Measurements from ENCODE around the gene DIP2C. TPM values are rescaled to one million over a fixed set of nuclear protein-coding genes. Genes with fewer than 3 reads are reported as not detected.

The DIP2C gene
- total and polyA plus RNA-seq, 3 experiments from 2014 or later = 0.44 to 1.1 (median 0.55) TPM

DNA sequence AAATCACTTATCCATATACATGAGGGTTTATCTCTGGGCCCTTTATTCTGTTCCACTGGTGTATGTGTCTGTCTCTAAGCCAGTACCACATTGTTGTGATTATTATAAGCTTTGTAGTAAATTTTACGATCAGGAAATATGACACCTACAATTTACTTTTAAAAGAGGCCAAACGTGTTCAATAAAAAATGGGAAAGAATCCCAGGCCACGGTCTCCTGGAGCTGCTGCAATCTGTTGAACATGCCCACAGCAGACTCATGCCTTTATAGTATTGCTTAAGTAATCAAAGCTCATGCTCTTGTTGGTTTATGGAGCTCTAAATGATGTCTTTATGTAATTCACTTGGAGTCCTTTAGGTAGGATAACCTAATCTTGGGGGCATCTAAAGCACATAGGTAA lies 281.2 kb downstream of the DIP2C start:
- POLR2A ChIA-PET = no interaction called here

DNA sequence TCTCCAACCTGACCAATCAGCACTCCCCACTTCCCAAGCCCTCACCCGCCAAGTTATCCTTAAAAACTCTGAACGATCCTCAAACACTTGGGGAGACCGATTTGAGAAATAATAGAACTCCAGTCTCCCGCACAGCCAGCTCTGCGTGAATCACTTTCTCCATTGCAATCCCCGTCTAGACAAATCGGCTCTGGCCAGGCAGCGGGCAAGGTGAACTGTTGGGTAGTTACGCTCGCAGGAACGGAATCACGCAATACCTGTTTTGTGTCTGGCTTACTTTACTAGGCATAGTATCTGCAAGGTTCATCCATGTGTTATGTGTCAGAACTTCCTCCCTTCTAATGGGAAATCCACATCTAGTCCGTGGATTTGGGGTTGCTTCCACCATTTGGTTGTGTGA lies 282.5 kb downstream of the DIP2C start:
- Histone ChIP-seq H3K36me3 (ENCODE audit: insufficient read depth, low read length) (no peaks in the 10 kb centered on the region), H3K9me3 (ENCODE audit: low read length) (no peaks in the 10 kb centered on the region), H3K4me3 (ENCODE audit: low read length) (no peak overlapping the region), H3K27me3 (ENCODE audit: insufficient read depth, low read length, poor library complexity, severe bottlenecking) (no peaks in the 10 kb centered on the region), H3K4me1 (ENCODE audit: insufficient read depth, low read length) (no peaks in the 10 kb centered on the region), H3K27ac (ENCODE audit: low read depth, low read length) (no peak overlapping the region)
- Mint-ChIP-seq H3K27ac (no peak overlapping the region), H3K4me1 (peaks cover 0 to 2% (median 0%) of the 10 kb centered on the region in 3 donors), H3K27me3 (peaks cover 2 to 9% of the 10 kb centered on the region in 2 donors), H3K9me3 (no peaks in the 10 kb centered on the region), H3K4me3 (no peak overlapping the region), H3K36me3 (peaks cover 8 to 42% (median 20%) of the 10 kb centered on the region in 3 donors)
- ChIA-PET POLR2A (no interaction called here), CTCF (no interaction called here)
- no peak for DNase-seq

More for the DNA sequence above, 281.2 kb downstream of the DIP2C start:
- H3K27me3 ChIP-seq (ENCODE audit: insufficient read depth, low read length, poor library complexity, severe bottlenecking) = no peaks in the 10 kb centered on the region
- H3K27ac Mint-ChIP-seq = no peak overlapping the region
- no peak for DNase-seq
- CTCF ChIA-PET = no interaction called here
- peaks cover 10 to 49% (median 20%) of the 10 kb centered on the region in 3 donors for H3K36me3 Mint-ChIP-seq
- no peaks in the 10 kb centered on the region for H3K9me3 ChIP-seq (ENCODE audit: low read length)
- H3K27me3 Mint-ChIP-seq = peaks cover 2 to 9% of the 10 kb centered on the region in 2 donors
- no peak overlapping the region for H3K4me3 Mint-ChIP-seq
- H3K4me1 Mint-ChIP-seq = peaks cover 0 to 2% (median 0%) of the 10 kb centered on the region in 3 donors
- H3K4me3 ChIP-seq (ENCODE audit: low read length) = no peak overlapping the region
- no peak overlapping the region for H3K27ac ChIP-seq (ENCODE audit: low read depth, low read length)
- no peaks in the 10 kb centered on the region for H3K9me3 Mint-ChIP-seq
- no peaks in the 10 kb centered on the region for H3K36me3 ChIP-seq (ENCODE audit: insufficient read depth, low read length)
- no peaks in the 10 kb centered on the region for H3K4me1 ChIP-seq (ENCODE audit: insufficient read depth, low read length)

DNA sequence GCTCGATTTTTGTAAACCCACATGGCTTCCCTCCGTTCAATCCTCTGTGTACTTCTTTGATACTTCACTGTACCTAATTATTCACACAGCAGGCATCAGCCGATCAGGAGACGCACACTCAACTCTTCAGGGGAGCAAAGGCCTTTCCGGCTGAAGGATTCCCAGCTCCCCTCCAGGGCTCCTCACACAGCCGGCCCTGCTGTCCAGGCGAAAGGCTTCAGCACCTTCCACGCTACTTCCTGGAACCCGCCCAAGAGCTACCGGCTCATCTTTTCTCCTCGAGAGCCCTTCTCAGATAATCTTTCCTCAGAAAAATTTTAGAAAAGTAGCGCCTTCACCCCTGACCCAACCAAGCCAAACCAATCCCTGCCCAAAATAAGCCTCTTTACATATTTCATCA lies 283.8 kb downstream of the DIP2C start:
- Histone ChIP-seq H3K36me3 (ENCODE audit: insufficient read depth, low read length) (no peaks in the 10 kb centered on the region), H3K9me3 (ENCODE audit: low read length) (no peaks in the 10 kb centered on the region), H3K27ac (ENCODE audit: low read depth, low read length) (no peak overlapping the region), H3K4me1 (ENCODE audit: insufficient read depth, low read length) (no peaks in the 10 kb centered on the region), H3K4me3 (ENCODE audit: low read length) (no peak overlapping the region), H3K27me3 (ENCODE audit: insufficient read depth, low read length, poor library complexity, severe bottlenecking) (no peaks in the 10 kb centered on the region)
- ChIA-PET CTCF (no interaction called here), POLR2A (no interaction called here)
- H3K27me3 Mint-ChIP-seq = peaks cover 2 to 5% of the 10 kb centered on the region in 2 donors
- DNase-seq = no peak
- H3K4me3 Mint-ChIP-seq = no peak overlapping the region
- H3K9me3 Mint-ChIP-seq = no peaks in the 10 kb centered on the region
- H3K36me3 Mint-ChIP-seq = peaks cover 8 to 37% (median 20%) of the 10 kb centered on the region in 3 donors
- no peaks in the 10 kb centered on the region for H3K4me1 Mint-ChIP-seq
- H3K27ac Mint-ChIP-seq = no peak overlapping the region

DNA sequence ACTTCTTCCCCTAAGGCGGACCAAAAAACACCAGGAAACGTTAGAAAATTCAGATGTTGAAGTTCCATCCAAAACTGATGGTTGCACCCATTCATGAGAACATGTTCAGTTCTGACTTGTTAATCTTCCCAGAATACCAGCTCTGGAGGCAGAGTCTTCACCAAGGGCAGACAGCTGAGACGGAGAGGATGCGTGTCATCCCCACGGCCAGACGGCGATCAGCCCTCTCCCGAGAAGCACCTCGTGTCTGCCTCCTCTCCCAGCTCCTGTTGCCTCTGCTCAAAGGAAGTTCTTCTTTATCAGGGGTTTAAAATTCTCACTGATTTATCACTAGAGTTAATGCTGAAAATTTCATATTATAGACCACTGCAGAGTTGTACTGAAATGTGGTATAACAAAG lies 284.5 kb downstream of the DIP2C start:
- H3K27ac Mint-ChIP-seq = no peak overlapping the region
- no peak overlapping the region for H3K4me3 ChIP-seq (ENCODE audit: low read length)
- no peaks in the 10 kb centered on the region for H3K27me3 ChIP-seq (ENCODE audit: insufficient read depth, low read length, poor library complexity, severe bottlenecking)
- no peaks in the 10 kb centered on the region for H3K4me1 Mint-ChIP-seq
- peaks cover 8 to 34% (median 18%) of the 10 kb centered on the region in 3 donors for H3K36me3 Mint-ChIP-seq
- ChIA-PET CTCF (no interaction called here), POLR2A (no interaction called here)
- no peak overlapping the region for H3K27ac ChIP-seq (ENCODE audit: low read depth, low read length)
- H3K9me3 ChIP-seq (ENCODE audit: low read length) = no peaks in the 10 kb centered on the region
- H3K36me3 ChIP-seq (ENCODE audit: insufficient read depth, low read length) = no peaks in the 10 kb centered on the region
- peaks cover 2% of the 10 kb centered on the region in 2 donors for H3K27me3 Mint-ChIP-seq
- no peak for DNase-seq
- no peaks in the 10 kb centered on the region for H3K4me1 ChIP-seq (ENCODE audit: insufficient read depth, low read length)
- no peak overlapping the region for H3K4me3 Mint-ChIP-seq
- no peaks in the 10 kb centered on the region for H3K9me3 Mint-ChIP-seq

DNA sequence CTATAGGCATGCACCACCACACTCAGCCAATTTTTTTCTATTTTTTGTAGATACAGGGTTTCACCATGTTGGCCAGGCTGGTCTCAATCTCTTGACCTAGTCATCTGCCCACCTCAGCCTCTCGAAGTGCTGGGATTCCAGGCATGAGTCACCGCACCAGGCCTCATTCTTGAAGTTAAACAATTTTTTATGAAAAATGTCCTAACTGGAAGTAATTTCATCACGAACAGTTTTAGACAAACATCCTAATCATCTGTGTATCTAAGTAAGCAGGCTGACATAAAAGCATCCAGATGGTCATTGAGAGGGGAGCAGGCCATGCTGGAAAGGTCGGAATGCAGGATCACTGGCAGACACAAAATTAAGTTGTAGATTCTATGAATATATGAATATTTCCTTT lies 285.1 kb downstream of the DIP2C start:
- no peaks in the 10 kb centered on the region for H3K4me1 ChIP-seq (ENCODE audit: insufficient read depth, low read length)
- Mint-ChIP-seq H3K27me3 (peaks cover 0 to 2% of the 10 kb centered on the region in 2 donors), H3K9me3 (no peaks in the 10 kb centered on the region), H3K27ac (no peak overlapping the region), H3K4me1 (no peaks in the 10 kb centered on the region), H3K36me3 (peaks cover 8 to 33% (median 16%) of the 10 kb centered on the region in 3 donors), H3K4me3 (no peak overlapping the region)
- no peaks in the 10 kb centered on the region for H3K36me3 ChIP-seq (ENCODE audit: insufficient read depth, low read length)
- CTCF ChIA-PET = no interaction called here
- no peak overlapping the region for H3K27ac ChIP-seq (ENCODE audit: low read depth, low read length)
- H3K4me3 ChIP-seq (ENCODE audit: low read length) = no peak overlapping the region
- no peaks in the 10 kb centered on the region for H3K9me3 ChIP-seq (ENCODE audit: low read length)
- POLR2A ChIA-PET = no interaction called here
- no peak for DNase-seq
- no peaks in the 10 kb centered on the region for H3K27me3 ChIP-seq (ENCODE audit: insufficient read depth, low read length, poor library complexity, severe bottlenecking)

DNA sequence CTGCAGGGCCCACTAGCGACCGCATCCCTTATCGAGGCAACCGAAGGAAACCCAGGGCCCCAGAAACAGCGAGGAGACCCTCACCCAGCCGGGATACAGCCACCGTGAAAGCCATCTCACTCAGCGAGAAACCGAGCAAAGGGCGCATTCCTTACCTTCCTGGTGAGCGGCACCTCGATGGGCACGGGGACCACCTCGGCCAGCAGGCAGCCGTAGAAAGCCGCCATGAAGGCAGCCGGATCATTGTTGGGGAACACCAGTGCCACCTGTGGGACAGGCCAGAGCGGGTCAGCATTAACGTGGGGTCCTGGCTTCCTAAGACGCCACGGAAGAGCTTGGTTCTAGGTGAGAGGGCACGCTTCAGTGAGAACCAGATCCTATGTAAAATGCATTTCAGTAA lies 290.5 kb downstream of the DIP2C start:
- Mint-ChIP-seq H3K36me3 (no peaks in the 10 kb centered on the region), H3K27ac (no peak overlapping the region), H3K4me1 (peaks cover 6 to 7% (median 7%) of the 10 kb centered on the region in 3 donors), H3K4me3 (no peak overlapping the region), H3K9me3 (no peaks in the 10 kb centered on the region), H3K27me3 (no peaks in the 10 kb centered on the region)
- no peaks in the 10 kb centered on the region for H3K27me3 ChIP-seq (ENCODE audit: insufficient read depth, low read length, poor library complexity, severe bottlenecking)
- no peaks in the 10 kb centered on the region for H3K4me1 ChIP-seq (ENCODE audit: insufficient read depth, low read length)
- no peaks in the 10 kb centered on the region for H3K9me3 ChIP-seq (ENCODE audit: low read length)
- CTCF ChIA-PET = no interaction called here
- DNase-seq = no peak
- POLR2A ChIA-PET = no interaction called here
- H3K36me3 ChIP-seq (ENCODE audit: insufficient read depth, low read length) = no peaks in the 10 kb centered on the region
- H3K4me3 ChIP-seq (ENCODE audit: low read length) = no peak overlapping the region
- no peak overlapping the region for H3K27ac ChIP-seq (ENCODE audit: low read depth, low read length)

DNA sequence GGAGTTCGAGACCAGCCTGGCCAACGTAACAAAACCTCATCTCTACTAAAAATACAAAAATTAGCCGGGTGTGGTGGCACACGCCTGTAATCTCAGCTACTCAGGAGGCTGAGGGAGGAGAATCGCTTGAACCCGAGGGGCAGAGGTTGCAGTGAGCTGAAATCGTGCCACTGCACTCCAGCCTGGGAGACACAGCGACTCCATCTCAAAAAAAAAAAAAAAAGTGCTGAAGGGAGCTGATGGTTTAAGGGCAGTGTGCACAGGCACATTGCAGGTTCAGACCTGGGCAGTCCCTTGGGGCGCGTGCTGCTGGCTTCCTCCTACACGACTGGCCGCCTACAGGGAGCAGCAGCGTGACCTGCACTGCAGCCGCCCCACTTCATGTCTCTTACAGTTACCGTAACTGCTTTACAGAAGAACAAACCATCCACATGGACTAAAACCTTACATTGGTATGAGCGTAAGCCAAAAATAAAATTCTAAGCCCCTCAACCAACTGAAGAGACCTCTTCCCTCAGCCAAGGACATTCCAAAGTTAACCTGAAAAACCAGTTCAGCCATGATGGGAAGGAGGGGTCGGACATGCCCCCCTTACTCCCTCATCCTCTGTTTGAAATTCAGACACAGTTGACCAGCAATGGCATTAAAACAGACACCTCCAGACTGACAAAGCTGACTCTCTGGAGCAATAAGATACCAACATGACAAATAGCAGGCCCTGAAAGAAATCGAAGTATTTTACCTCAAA lies 292.0 kb downstream of the DIP2C start:
- Histone ChIP-seq H3K4me3 (ENCODE audit: low read length) (no peak overlapping the region), H3K27me3 (ENCODE audit: insufficient read depth, low read length, poor library complexity, severe bottlenecking) (no peaks in the 10 kb centered on the region), H3K4me1 (ENCODE audit: insufficient read depth, low read length) (no peaks in the 10 kb centered on the region), H3K36me3 (ENCODE audit: insufficient read depth, low read length) (no peaks in the 10 kb centered on the region), H3K9me3 (ENCODE audit: low read length) (no peaks in the 10 kb centered on the region), H3K27ac (ENCODE audit: low read depth, low read length) (no peak overlapping the region)
- Mint-ChIP-seq H3K36me3 (peaks cover 0 to 3% (median 2%) of the 10 kb centered on the region in 3 donors), H3K4me1 (peaks cover 7 to 8% (median 7%) of the 10 kb centered on the region in 3 donors), H3K27me3 (peaks cover 0 to 2% of the 10 kb centered on the region in 2 donors), H3K27ac (no peak overlapping the region), H3K9me3 (no peaks in the 10 kb centered on the region), H3K4me3 (no peak overlapping the region)
- ChIA-PET CTCF (no interaction called here), POLR2A (no interaction called here)
- DNase-seq = no peak

DNA sequence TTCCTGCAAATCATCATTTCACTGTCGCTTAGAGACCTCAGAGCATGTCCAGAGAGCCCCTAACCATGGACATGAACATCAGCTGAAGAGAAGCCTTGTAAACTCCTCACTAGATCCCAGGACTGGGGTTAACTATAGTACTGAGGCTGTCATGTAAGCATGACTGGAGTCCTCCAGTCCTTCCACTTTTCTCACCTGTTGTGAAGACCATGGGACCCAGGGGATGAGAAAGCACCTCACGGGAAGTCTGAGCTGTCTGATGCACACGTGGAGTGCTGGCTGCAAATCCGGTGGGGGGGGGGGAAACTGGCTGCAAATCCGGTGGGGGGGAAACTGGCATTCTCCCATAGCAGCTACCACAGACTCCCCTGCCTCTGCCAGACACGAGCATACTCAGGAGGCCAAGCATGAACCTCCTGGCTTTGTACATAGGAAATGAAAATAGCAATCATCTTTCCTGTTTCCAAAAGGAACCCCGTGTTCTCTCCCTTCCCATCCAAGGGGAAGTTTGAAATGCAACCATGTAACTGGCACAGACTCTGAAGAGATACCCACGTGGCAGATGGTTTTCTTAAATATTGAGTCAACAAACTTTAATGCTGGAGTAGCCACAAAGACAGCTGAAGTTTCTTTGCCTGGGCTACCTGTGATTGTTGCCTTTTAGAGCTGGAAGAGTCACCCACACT lies 292.8 kb downstream of the DIP2C start:
- no peaks in the 10 kb centered on the region for H3K36me3 ChIP-seq (ENCODE audit: insufficient read depth, low read length)
- no peak overlapping the region for H3K4me3 ChIP-seq (ENCODE audit: low read length)
- no peak overlapping the region for H3K27ac ChIP-seq (ENCODE audit: low read depth, low read length)
- Mint-ChIP-seq H3K9me3 (no peaks in the 10 kb centered on the region), H3K27ac (peak overlapping the region in 1 of 8 donors; percentile 23), H3K4me1 (peaks cover 7 to 8% (median 7%) of the 10 kb centered on the region in 3 donors), H3K27me3 (peaks cover 0 to 2% of the 10 kb centered on the region in 2 donors), H3K36me3 (peaks cover 0 to 3% (median 2%) of the 10 kb centered on the region in 3 donors), H3K4me3 (no peak overlapping the region)
- no peak for DNase-seq
- no peaks in the 10 kb centered on the region for H3K27me3 ChIP-seq (ENCODE audit: insufficient read depth, low read length, poor library complexity, severe bottlenecking)
- H3K9me3 ChIP-seq (ENCODE audit: low read length) = no peaks in the 10 kb centered on the region
- ChIA-PET POLR2A (no interaction called here), CTCF (no interaction called here)
- no peaks in the 10 kb centered on the region for H3K4me1 ChIP-seq (ENCODE audit: insufficient read depth, low read length)

Measured in CD8-positive, alpha-beta memory T cell (primary cell).